DMS 273 (cell line): ENCODE results near the gene LSS.

Experiments
- DNase-seq: peaks from one replicate; lab custom pipeline; 2025; ENCODE audit not compliant: unreplicated experiment; lab: John Stamatoyannopoulos, UW

Gene LSS

DNA sequence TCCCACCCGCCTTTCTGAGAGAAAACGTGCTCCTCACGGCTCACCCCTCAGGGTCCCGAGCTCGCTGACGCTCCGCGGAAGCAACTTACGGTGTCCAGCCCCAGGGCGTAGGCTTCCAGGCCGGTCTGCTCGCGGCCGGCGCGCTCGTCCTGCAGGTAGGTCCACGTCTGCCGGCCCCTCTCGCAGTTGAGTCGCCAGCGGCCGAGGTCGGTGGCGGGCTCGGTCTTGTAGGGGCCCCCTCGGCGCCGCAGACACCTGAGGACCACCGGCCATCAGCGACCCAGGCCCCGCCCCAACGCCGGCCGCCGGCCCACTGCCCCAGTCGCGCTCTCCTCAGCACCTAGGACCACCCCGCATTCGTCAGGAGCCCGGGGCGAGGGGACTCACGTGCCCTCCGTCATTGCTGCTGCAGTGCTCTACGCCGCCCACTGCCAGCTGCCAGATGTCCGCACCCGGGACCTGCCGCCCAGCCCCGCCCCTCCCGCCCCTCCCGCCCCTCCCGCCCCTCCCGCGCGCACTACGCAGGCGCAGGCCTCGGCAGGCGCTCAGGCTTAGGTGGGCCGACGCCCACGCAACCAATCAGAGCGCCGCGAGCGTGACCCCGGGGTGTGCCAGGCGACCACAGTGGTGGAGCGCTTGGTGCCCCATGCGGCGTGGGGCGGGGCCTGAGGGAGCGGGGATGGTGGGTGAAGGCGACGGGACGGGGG is at the start of gene LSS:
TSS of gene LSS (minus strand) at position 430 of the 707 bp plus-strand sequence. CDS start at position 401, 29 bp downstream.
- DNase-seq, result peak; percentile 99

DNA sequence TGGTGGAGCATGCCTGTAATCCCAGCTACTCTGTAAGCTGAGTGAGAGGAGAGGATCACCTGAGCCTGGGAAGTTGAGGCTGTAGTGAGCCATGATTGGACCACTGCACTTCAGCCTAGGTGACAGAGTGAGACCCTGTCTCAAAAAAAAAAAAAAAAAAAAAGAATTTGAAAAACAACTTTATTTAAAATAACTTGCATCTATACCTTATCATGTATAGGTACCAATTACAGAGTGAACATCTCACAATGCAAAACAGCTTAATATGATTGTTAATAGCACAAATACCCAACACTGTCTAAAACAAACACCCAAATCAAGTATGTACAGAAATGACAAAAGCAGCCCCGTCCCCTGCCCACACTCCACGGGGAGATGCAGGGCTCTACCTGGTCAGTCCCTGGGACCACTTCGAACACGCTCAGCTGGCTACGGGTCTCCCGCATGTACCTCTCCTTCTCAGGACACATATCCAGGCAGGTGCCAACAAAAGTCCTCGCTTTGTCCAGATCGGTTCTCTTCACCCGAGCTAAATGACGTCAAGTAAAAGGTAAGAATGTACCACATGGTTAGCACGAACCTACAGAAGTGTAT is 46.3 kb upstream of the LSS start:
- DNase-seq, result no peak

DNA sequence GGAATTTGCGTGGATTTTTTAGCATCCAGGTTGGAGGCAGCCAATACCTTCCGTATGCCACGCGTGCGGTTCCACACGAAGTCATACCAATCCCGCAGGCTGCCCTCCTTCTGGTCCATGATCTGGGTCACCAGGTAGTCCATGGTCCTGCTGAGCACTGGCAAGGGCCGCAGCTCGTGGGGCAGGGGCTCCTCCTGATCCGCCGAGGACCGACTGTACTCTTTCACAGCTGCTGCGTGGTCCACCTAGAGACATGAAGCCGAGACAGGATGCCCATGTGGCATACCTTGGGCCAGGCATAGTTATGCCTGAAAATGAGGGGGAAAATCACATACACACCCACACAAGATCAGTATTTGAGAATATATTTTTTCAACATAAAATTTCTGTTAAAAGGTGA is 44.8 kb upstream of the LSS start:
- DNase-seq, result no peak

DNA sequence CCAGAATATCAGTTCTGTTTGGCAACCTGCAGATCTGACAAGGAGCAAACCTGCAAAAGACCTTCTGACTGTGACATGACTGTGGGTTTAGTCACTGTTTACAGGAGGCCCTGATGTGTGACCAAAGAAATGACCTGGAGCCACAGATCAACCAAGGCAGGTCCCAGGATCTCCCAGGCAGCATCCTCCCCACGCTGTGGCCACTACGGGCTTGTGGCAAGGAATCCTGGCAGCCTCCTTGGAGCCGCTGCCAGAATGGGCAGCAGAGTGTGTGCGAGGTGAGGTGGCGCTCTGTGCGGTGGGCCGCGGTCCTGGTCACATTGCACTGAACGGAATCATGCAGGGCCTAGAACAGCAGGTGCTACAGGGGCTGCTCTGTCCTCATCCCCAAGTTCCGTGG is 40.9 kb upstream of the LSS start:
- DNase-seq, result no peak

DNA sequence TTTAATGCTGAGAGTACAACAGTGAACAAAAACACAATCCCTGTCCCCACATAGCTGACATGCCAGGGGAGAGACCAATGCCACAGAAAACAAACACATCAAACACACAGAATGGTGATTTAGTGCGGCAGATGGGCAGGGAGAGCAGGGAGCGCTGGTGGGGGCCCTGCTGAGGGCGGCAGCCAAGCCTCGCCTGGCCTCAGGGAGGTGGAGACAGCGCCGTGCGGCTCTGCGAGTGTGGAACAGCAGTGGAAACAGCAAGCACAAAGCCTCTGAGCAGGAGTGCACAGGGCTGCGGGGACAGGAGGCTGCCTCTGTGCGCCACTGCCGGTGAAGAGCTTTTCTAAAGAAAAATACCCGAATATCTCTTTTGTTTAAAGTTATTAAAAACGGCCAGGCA is 39.8 kb upstream of the LSS start:
- DNase-seq, result no peak

DNA sequence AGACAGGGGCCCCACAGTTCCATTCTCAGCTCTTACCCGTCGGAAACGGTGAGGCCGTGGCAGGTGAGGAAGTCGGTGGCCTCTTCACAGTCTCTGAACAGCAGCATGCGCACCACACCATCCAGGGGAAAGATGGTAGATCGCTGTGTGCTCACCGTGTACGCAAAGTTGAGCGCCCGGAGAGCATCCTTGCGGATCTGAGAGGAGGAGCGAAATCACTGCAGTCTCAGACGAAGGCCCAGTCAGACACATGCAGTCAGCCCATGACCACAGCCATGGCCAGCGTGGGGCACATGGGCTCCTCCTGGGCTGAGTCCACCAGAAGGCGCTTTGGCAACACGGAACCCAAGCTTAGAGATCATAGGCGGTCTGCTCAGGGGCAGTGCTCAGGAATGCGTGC is 38.4 kb upstream of the LSS start:
- DNase-seq, result no peak

DNA sequence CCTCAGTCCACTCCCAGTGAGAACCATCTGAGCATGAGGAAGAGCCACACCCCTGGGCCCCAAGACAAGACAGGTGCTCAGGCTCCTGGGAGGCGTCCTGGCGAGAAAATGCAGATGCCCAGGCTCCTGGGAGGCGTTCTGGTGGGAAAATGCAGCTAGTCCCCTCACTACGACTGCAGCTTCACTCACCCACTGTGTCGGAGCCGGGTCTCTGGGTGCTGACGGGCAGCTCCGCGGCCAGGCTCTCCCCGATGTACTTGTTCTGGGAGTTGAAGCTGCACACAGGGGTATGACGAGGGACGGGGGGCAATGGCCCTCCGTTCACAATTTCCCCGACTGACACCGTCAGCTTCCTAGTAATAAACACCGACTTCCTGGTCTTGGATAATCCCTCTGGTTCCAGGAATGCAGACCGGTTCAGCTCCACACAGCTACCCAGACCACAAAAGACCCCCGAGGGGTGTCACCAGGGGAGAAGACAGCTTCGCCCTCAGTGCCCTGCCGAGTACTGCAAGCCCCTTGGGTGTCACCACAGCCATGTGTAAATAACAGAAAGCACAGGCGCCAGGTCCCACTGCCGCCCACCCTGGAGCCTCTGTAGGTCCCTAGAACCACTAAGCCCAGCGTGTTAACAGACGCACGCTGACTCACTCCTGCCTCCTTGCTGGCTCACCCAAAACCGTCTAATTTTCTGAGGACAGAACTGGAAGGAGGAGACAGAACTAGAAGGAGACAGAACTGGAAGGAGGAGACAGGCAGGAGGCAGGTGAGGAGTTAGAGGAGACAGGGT is 37.4 kb upstream of the LSS start:
- DNase-seq, result no peak

DNA sequence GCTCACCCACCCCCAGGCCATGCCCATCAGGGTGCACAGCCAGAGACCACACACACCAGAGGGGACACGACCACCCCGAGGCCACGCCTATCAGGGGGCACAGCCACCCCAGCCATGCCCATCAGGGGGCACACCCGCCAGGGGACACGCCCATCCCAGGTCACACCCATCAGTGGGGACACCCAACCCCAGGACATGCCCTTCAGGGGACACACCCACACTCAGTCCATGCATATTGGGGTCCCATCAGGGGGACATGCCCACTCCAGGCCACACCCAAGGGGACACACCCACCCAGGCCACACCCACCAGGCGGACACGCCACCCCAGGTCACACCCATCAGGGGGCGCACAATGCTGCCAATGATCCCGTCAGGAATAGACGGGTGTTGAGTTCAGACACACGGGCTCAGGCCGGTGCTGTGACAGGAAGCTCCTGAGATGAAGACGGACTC is 36.1 kb upstream of the LSS start:
- no peak for DNase-seq

DNA sequence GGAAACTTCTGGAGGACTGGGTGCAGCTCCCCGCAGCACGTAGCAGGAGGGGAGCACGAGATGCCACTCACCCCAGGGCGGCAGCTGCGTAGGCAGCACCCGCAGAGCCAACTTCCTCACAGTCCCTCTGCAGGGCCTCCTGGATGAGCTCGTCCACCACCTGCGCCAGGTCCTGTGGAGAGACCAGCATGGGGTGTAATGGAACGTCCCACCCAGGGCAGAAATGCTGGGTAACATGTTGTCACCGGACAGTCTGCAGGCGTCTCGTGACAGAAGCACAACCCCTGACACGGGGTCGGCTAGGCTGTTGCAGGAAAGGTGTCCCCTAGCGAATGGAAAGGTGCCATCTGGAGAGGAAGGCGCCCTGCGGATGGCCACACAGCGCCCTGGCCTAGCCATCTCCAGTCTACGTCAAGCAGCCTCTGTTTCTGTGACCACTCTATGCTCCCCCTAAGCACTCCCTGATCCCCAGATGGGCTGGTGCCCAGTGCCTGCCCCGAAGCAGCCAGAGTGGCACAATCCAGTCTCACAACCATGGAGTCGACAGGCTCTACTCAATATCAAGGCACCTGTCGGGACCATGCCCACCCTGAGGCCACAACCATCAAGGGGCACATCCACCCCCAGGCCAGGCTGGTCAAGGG is 35.6 kb upstream of the LSS start:
- no peak for DNase-seq

DNA sequence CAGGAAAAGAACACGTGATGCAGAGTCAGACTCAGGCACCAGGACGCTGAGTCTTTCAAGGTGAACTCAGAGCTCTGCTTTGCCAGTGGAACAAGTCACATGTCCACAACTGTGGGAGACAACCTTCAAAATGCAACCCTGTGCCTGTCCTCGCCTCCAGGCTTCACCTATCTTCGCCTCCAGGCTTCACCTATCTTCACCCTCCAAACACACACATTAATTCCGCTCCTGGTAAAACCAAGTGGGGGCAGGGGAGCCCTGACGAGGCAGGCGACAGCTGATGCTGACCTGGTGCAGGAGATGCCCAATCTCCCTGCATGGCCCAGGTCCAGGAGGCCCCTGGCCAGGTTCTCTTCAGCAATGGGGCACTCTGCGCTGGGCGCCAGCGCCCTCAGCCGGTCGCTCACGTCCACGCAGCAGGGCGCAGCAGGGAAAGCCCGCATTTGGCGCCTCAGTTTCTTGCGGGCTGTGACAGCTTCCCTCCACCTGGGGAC is 28.0 kb upstream of the LSS start:
- DNase-seq, result no peak

DNA sequence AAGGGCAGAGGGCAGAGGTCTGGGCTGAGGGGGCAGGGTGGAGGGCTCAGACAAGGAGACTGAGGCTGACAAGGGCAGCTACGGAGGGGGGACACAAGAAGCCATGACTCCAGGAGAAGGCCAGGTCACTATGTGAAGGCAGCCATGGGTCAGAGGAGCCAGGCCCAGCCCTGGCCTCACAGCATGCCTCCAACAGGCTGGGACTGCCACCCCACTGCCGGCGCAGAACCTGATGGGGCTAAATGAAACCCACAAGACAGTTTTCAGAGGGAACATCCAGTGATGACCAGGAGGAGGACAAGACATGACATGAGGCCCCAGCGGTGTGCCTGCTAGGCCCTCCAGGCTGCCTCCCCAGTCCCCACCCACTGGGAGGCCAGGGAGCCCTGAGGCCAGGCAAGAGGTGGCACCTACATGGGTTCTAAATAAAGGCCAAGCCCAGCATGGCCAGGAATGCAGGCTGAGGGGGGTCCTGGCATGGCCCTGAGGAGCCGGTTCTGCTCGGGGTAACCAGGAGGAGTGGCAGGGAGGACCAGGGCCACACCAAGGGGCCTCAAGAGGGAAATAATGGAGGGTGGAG is 27.3 kb upstream of the LSS start:
- no peak for DNase-seq

DNA sequence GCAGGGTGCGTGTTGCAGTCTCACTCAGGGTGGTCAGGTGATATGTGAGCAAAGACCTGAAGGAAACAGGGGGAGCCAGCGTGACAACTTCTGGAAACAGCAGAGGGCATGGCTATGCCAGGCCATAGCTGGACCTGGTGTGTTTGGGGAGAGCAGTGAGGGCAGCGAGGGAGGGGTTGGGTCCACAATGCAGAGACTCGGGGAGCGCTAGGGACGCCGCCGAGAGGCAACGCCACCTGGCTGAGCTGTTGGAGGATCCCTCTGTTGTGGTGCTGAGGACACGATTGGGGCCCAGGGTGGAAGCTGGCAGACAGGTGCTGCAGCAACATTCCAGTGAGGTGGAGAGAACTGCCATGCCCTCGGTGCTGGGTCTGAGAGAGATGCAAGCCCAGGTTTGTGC is 26.6 kb upstream of the LSS start:
- DNase-seq, result no peak

DNA sequence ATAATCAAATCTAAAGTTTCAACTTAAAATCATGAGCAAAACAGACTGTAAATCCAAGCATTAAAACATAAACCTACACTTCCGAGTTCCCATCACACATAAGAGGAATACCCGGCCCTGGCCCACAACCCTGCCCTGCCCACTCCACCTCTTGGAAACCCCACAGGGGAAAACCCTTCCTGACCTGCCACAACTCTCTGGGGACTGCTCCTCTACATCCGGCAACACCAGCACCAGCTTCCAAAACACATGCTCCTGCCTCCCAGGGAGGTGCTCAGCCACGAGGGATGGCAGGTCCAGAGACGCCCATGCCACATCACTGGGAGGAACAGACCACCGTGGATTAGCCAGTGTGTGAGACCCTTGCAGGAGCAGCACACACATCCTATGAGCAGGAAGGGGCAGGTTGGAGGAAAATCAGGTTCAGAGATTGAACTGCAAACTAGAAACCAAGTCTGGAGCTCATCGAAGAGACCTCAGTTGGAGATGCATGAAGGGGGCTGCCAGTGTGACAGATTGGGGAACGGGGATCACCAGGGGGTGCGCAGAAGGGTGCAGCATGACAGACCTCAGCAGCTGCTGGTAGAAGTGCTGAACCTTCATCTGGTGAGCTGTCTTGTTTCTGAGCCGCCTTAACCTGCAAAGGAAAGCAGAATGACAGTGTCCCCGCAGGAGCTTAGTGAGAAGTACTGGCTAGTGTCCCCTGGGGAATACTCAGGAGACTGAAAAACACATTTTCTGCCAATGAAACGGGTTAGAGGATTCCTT is 25.8 kb upstream of the LSS start:
- no peak for DNase-seq

DNA sequence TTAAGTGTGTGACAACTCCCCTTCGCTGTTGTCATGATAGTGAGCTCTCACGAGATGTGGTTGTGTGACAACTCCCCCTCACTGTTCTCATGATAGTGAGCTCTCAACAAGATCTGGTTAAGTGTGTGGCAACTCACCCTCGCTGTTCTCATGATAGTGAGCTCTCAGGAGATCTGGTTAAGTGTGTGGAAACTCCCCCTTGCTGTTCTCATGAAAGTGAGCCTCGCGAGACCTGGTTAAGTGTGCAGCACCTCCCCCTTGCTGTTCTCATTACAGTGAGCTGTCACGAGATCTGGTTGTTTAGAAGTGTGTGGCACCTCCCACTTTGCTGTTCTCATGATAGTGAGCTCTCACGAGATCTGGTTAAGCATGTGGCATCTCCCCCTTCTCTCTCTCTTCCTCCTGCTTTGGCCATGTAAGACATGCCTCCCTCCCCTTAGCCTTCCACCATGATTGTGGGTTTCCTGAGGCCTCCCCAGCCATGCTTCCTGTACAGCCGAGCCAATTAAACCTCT is 25.1 kb upstream of the LSS start:
- DNase-seq, result no peak

DNA sequence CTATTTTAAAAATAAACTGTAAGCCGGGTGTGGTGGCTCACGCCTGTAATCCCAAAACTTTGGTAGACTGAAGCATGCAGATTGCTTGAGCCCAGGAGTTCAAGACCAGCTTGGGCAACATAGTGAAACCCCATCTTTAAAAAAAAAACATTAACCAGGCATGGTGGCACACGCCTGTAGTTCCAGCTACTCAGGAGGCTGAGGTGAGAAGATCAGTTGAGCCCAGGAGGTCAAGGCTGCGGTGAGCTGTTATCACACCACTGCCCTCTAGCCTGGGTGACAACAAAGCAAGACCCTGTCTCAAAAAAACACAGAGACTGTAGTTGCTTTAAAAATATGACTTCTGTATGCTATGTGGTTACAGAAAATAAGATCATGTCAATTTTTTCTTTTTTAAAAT is 24.3 kb upstream of the LSS start:
- DNase-seq, result no peak

DNA sequence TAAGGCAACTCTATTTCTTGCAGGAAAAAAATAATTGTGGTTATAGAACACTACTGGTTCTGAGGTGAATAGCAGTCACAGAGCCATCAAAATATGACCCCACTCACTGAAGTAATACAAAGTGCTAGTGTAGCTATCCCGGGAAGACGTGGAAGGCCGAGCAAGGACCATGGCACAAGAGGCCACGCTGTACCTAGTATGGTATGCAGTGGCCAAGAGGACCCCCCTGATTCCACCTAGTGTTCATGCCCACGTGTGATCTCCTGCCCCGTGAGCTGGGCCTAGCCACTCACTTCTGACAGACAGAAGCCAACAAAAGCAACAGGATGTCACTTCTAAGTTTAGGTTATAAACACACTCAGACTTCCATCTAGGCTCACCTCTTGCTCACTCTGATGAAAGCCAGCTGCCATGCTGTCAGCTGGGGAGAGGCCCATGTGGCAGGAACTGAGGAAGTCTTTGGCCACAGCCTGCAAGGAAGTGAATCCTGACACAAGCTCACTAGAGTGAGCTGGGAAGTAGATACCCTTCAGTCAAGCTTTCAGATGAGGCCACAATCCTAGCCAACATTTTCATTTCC is 21.7 kb upstream of the LSS start:
- no peak for DNase-seq

DNA sequence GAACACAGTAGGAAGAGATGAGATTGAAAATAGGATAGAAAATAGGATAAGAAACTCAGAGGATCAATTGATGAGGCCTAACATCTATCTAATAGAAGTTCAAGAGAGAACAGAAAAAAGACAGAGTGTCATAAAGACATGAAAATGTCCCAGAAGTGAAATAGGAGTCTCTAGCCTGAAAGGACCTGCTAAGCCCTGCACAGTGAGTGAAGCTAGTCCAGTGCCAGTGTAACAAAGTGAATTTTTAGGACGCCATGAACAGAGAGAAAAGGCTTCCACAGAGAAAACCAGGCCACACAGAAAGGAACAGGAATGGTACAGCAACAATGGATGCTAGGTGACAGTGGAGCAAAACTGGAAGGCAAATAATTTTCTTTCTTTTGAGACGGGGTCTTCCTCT is 20.3 kb upstream of the LSS start:
- DNase-seq, result no peak

DNA sequence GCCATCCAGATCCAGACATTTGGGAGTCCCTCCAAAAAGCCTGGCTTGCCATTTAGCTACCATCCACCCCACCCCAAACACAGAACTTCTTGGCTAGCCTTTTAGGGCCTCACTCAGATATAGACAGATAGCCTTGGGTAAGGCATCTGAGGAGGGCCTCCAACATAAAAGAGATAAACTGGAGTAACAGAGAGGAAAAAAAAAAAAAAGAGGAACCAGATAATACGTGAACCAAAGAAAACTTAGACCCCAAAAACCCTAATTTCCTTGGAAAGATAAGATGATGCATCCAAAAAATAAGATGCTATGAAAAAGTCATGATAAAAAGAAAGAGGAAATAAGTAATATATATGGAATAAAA is 19.8 kb upstream of the LSS start:
- no peak for DNase-seq

DNA sequence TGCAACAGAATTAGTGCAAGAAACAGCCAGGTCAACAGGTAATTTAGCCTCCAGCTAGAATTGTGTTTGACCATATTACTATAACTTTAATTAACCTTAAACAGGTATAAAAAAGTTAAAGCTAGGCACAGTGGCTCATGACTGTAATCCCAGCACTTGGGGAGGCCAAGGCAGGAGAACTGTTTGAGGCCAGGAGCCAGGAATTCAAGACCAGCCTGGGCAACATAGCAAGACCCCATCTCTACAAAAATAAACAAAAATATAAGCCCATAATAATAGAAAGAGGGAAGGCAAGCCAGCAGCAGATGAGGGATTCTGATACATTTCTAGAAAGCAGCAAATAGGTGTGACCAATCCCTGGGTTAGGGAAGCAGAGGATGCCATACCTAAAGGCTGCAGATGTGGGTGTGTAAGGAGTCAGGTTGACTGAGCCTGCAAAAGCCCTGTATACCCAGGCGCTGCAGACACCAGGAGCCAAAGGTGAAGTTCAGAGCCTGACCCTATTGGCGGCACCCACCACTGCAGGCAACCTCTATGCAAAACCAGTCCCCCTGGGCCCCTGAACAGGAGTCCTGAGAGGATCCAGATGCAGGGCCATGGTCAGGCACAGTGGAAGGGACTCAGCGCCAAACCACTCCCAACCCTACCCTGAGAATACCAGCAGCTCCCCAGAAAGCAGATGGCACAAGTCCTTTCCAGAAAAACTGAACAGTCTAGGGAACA is 19.3 kb upstream of the LSS start:
- no peak for DNase-seq
